ENCODE data around the gene PAQR6. TPM values are rescaled to one million over a fixed set of nuclear protein-coding genes. Genes with fewer than 3 reads are reported as not detected.
A peak's percentile ranks its signal among the peaks of the same experiment; 100 is the strongest.

Gene PAQR6
- total RNA-seq, 1 donor, result 0.43 TPM

DNA sequence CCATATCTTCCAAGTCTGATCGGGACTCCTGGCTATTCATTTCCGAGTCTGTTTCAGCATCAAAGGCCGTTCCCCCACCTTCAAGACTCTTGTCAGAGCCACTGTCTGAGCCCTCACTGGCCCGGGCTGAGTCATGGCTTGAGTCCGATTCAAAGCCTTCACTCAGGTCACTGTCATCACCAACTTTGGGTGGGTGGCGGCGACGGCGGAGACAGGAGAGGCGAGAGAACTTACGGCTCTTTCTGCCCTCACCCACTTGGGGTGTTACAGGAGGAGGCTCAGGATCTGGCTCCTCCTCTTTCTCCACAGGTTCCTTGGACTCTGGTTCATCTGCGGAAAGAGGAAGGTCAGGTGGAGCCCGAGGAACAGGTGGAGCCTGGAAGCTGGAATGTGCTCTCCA, 18.2 kb upstream of the PAQR6 start:
- no peak overlapping the region for H3K4me3 ChIP-seq (ENCODE audit: low read depth, low read length)
- DNase-seq (ENCODE audit: low read depth), result no peak
- TF ChIP-seq CTCF (IDR thresholded peaks at IDR 0.05; ENCODE audit: insufficient read depth, low read depth, low read length), result no peak

DNA sequence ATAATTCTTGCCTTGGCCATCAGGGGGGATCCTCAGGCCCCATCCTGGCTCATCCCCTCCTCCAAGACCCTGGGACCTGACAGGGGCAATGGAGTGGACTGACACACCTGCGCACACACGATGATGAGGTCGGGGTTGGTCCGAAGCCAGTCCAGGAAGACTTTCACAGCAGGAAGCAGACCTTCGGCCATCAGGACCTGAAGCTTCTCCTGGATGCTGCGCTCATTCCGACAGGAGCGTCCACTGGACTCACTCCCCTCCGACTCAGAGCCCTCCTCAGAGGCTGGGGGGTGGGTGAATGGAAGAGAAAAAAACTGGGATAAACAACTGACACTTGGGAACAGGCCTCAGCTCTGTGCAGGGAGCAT, 15.4 kb upstream of the PAQR6 start:
- H3K4me3 ChIP-seq (ENCODE audit: low read depth, low read length), result no peak overlapping the region
- no peak for TF ChIP-seq CTCF (IDR thresholded peaks at IDR 0.05; ENCODE audit: insufficient read depth, low read depth, low read length)
- DNase-seq (ENCODE audit: low read depth), result no peak

DNA sequence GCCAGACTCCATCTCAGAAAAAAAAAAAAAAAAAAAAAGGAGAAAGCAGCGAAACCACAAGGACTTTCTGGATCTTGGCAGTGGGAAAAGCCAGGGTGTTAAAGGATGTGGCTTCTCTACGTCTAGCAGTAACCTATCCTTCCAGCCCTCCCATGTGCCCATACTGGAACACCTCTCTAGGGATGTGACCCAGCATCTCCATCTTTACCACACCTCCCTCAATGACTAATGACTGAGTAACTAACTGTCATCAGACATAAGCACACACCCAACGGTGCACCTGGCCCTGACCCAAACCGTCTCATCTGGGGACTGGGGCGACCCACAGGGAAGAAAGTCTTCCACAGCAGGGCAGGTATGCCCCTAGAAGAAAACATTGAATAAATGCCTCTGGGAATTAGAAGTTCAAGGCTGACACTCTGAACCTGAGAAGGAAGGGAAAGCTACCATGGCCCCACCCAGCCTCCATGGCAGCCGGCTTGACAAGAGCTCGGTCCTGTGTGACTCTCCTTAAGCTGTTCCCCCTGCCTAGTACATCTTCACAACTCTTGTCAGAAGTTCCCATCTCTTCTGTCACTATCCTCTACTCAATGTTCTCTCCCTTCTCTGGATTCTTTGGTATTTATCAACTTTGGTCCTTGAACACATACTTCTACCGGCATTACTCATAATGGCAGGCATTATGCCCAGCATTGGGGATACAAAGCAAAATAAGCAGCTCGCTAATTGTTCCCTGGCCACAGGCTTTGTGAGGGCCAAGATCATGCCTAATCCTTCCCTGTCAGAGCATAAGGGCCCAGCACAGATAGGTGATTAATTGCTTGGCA, 14.8 kb upstream of the PAQR6 start:
- DNase-seq (ENCODE audit: low read depth), result peak; percentile 44

GRCh38 chr1:156260896-156261295, 13.0 kb upstream of the PAQR6 start:
- DNase-seq (ENCODE audit: low read depth), result no peak
- no peak for TF ChIP-seq CTCF (IDR thresholded peaks at IDR 0.05; ENCODE audit: insufficient read depth, low read depth, low read length)
- H3K4me3 ChIP-seq (ENCODE audit: low read depth, low read length), result no peak overlapping the region

More for the DNA sequence above, 14.8 kb upstream of the PAQR6 start:
- TF ChIP-seq CTCF (IDR thresholded peaks at IDR 0.05; ENCODE audit: insufficient read depth, low read depth, low read length), result no peak
- H3K4me3 ChIP-seq (ENCODE audit: low read depth, low read length), result no peak overlapping the region

GRCh38 chr1:156259805-156260204, 11.9 kb upstream of the PAQR6 start:
- peak; percentile 21 for TF ChIP-seq CTCF (IDR thresholded peaks at IDR 0.05; ENCODE audit: insufficient read depth, low read depth, low read length)
- DNase-seq (ENCODE audit: low read depth), result peak; percentile 28
- no peak overlapping the region for H3K4me3 ChIP-seq (ENCODE audit: low read depth, low read length)

DNA sequence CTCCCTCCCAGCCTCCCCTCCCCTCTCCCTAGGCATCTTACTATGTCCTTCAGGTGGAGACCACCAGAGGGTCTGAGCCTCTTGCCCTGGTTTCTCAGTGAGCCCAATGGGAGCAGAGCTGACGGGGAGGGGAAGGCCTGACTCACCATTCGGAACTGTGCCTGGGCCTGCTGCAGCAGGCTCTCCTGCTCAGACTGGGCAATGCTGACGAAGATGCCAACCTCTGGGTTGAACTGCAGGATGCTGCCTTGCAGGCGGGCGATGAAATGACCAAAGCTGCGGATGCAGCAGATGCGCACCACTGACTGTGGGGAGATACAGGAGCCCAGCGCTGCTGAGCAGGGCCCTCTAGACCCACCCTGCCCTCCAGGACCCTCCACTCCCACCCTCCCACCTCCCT, 11.0 kb upstream of the PAQR6 start:
- no peak for TF ChIP-seq CTCF (IDR thresholded peaks at IDR 0.05; ENCODE audit: insufficient read depth, low read depth, low read length)
- H3K4me3 ChIP-seq (ENCODE audit: low read depth, low read length), result no peak overlapping the region
- DNase-seq (ENCODE audit: low read depth), result no peak

GRCh38 chr1:156257711-156258110, 9.9 kb upstream of the PAQR6 start:
- DNase-seq (ENCODE audit: low read depth), result no peak
- H3K4me3 ChIP-seq (ENCODE audit: low read depth, low read length), result no peak overlapping the region
- TF ChIP-seq CTCF (IDR thresholded peaks at IDR 0.05; ENCODE audit: insufficient read depth, low read depth, low read length), result no peak

All from fibroblast of villous mesenchyme (primary cell).